ENCODE results near the gene UGT1A7.
"Not testable (repeated sequence)": the region's sequence is repeated elsewhere in the genome, so short reads cannot be mapped to it uniquely, and the experiment has no call there.

Gene UGT1A7

DNA sequence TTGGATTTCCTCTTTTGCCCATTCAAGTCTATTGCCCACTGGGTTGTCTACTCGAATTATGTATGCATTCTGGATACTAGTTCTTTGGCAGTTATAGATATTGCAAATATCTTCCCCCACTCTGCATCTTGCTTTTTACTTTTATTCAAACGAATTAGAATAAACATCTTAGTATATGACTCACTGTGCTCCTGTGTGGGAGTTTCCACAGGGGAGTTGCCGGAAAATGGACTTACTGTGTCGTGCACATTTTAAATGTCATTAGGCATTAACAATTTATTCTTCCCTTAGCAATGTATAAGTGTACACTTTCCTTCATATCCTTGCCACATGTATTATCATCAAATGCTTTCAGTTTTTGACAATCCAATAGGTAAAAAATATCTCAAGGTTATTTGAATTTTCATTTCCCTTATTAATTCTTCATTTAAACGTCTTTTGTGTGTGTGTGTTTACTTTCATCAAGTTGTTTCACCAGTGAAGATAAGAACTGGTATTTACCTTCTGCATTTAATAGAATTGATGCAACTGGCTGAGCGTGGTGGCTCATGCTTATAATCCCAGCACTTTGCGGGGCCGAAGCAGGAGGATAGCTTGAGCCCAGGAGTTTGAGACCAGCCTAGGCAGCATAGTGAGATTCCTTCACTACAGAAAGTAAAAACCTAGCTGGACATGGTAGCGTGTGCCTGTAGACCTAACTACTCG, 26.4 kb downstream of the UGT1A7 start:
- no peak for TF ChIP-seq JUND (IDR thresholded peaks at IDR 0.05; ENCODE audit: low read depth)
- DNase-seq (ENCODE audit: low read depth in 1 of 2, low spot score in 1 of 2): no peak
- in situ Hi-C loops (cut with HindIII; ENCODE audit: low pct_unique_long_range_greater_than_20kb, low sequenced_read_pairs): no loop called here

DNA sequence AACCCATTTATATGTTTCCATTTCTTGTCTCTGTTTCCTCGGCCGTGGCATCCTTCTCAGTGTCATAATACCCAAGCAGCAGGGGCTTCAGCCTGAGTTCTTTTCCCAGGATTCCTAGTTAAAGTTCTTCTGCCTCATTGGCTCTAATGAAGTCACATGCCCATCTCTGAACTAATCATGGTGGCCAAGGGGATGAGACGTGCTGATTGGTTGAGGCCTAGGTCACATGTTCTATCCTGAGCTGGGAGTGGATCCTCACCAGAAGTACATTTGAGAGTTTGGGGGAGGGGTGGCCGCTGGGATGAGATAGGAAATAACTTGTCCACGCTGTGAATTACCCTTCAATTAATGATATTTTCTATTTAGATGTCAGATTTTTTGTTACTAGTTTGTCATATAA, 27.2 kb downstream of the UGT1A7 start:
- no peak for TF ChIP-seq JUND (IDR thresholded peaks at IDR 0.05; ENCODE audit: low read depth)
- DNase-seq (ENCODE audit: low read depth in 1 of 2, low spot score in 1 of 2): peak in 1 of 2 experiments; percentile 7
- in situ Hi-C loops (cut with HindIII; ENCODE audit: low pct_unique_long_range_greater_than_20kb, low sequenced_read_pairs): no loop called here

DNA sequence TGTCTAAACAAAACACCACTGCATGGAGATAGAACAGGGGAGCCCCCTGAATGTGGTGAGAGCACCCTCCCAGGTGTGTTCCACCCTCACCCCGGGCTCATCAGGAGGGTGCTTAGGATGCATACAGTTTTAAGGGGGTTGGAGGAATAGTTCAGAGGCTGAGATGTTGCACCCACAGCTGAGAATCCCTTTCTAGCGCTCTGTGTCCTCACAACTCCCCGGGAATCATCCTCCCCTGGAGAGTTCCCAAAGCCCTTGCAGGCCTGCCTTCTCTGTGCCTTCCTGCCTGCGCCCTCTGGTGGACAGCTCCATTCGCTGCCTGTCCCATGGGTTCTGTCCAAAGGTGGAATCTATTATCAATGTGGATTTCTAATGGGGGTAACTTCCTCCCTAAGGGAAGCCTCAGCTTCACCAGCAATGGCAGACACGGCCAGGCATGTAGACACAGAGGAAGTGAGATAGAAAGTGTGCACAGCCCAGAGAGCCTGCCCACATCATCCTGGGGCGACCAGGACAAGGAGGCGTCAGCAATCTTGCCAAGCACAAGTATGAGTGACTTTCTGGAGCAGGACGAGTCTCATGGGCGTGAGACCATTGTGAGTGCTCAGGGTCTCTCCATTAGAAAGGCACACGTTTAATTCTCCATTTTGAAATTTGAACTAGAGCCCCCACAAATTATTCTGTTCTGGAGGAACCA, 29.8 kb downstream of the UGT1A7 start:
- TF ChIP-seq JUND (IDR thresholded peaks at IDR 0.05; ENCODE audit: low read depth): no peak
- DNase-seq (ENCODE audit: low read depth in 1 of 2, low spot score in 1 of 2): peak; percentile 23 to 73
- in situ Hi-C loops (cut with HindIII; ENCODE audit: low pct_unique_long_range_greater_than_20kb, low sequenced_read_pairs): no loop called here

DNA sequence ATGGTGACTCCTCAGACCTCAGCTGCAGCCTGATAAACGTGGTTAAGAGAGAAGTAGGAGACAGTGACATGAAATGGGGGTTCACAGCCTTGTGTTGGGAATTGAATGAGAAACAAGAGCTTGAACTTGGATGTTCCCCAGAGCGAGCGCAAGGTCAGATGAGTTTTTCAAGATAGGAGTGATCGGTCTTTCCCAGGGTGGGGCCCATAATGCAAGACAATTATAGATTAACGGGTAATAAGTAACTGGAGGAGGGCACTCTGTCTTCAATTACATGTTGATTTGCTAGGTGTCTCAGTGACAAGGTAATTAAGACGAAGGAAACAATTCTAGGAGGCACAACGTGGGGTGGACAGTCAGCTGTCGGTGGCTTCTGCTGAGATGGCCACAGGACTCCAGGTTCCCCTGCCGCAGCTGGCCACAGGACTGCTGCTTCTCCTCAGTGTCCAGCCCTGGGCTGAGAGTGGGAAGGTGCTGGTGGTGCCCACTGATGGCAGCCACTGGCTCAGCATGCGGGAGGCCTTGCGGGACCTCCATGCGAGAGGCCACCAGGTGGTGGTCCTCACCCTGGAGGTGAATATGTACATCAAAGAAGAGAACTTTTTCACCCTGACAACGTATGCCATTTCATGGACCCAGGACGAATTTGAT, 31.0 kb downstream of the UGT1A7 start, which contains the start of gene UGT1A5:
Gene UGT1A5 (plus strand): TSS at position 297 of the 651 bp plus-strand sequence. CDS start 85 bp downstream, at position 382.
- in situ Hi-C loops (cut with HindIII; ENCODE audit: low pct_unique_long_range_greater_than_20kb, low sequenced_read_pairs): no loop called here
- no peak for TF ChIP-seq JUND (IDR thresholded peaks at IDR 0.05; ENCODE audit: low read depth)
- no peak for DNase-seq (ENCODE audit: low read depth in 1 of 2, low spot score in 1 of 2)

DNA sequence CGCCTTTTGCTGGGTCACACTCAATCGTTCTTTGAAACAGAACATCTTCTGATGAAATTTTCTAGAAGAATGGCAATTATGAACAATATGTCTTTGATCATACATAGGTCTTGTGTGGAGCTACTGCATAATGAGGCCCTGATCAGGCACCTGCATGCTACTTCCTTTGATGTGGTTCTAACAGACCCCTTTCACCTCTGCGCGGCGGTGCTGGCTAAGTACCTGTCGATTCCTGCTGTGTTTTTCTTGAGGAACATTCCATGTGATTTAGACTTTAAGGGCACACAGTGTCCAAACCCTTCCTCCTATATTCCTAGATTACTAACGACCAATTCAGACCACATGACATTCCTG, 31.5 kb downstream of the UGT1A7 start:
- in situ Hi-C loops (cut with HindIII; ENCODE audit: low pct_unique_long_range_greater_than_20kb, low sequenced_read_pairs): no loop called here
- no peak for TF ChIP-seq JUND (IDR thresholded peaks at IDR 0.05; ENCODE audit: low read depth)
- DNase-seq (ENCODE audit: low read depth in 1 of 2, low spot score in 1 of 2): no peak

DNA sequence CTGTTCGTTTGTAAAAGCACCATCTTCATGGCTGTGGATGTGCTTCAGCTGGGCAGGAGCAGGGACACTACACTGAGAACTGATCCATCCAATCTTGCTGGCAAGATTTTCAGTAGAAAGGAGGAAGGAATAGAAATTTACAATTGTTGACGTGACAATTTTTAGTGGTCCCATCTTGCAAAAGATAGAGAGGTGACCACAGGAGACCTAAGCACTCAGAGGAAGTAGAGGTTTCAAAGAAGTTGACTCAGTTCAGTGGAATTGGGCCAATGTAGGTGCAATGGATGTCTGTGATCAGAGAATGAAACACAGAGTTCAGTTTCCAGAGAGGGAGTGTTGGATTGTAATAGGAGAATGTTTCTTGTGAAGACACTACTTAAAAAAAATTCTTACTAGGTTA, 32.4 kb downstream of the UGT1A7 start:
- in situ Hi-C loops (cut with HindIII; ENCODE audit: low pct_unique_long_range_greater_than_20kb, low sequenced_read_pairs): no loop called here
- no peak for DNase-seq (ENCODE audit: low read depth in 1 of 2, low spot score in 1 of 2)
- TF ChIP-seq JUND (IDR thresholded peaks at IDR 0.05; ENCODE audit: low read depth): no peak

DNA sequence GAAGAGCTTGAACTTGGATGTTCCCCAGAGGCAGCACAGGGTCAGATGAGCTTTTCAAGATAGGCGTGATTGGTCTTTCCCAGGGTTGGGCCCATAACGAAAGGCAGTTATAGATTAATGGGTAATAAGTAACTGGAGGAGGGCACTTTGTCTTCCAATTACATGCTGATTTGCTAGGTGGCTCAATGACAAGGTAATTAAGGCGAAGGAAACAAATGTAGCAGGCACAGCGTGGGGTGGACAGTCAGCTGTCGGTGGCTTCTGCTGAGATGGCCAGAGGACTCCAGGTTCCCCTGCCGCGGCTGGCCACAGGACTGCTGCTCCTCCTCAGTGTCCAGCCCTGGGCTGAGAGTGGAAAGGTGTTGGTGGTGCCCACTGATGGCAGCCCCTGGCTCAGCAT, 36.9 kb downstream of the UGT1A7 start, which contains the start of gene UGT1A4:
Gene UGT1A4 (plus strand): TSS at position 185 of the 400 bp plus-strand sequence. CDS start 85 bp downstream, at position 270.
- no peak for DNase-seq (ENCODE audit: low read depth in 1 of 2, low spot score in 1 of 2)
- in situ Hi-C loops (cut with HindIII; ENCODE audit: low pct_unique_long_range_greater_than_20kb, low sequenced_read_pairs): no loop called here
- TF ChIP-seq JUND (IDR thresholded peaks at IDR 0.05; ENCODE audit: low read depth): no peak

DNA sequence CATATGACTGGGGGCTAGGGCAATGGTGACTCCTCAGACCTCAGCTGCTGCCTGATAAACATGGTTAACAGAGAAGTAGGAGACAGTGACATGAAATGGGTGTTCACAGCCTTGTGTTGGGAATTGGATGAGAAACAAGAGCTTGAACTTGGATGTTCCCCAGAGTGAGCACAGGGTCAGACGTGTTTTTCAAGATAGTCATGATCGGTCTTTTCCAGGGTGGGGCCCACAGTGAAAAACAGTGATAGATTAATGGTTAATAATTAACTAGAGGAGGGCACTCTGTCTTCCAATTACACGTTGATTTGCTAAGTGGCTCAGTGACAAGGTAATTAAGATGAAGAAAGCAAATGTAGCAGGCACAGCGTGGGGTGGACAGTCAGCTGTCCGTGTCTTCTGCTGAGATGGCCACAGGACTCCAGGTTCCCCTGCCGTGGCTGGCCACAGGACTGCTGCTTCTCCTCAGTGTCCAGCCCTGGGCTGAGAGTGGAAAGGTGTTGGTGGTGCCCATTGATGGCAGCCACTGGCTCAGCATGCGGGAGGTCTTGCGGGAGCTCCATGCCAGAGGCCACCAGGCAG, 47.1 kb downstream of the UGT1A7 start, which contains the start of gene UGT1A3:
Gene UGT1A3 (plus strand): TSS at position 320 of the 579 bp plus-strand sequence. CDS start 85 bp downstream, at position 405.
- no peak for TF ChIP-seq JUND (IDR thresholded peaks at IDR 0.05; ENCODE audit: low read depth)

DNA sequence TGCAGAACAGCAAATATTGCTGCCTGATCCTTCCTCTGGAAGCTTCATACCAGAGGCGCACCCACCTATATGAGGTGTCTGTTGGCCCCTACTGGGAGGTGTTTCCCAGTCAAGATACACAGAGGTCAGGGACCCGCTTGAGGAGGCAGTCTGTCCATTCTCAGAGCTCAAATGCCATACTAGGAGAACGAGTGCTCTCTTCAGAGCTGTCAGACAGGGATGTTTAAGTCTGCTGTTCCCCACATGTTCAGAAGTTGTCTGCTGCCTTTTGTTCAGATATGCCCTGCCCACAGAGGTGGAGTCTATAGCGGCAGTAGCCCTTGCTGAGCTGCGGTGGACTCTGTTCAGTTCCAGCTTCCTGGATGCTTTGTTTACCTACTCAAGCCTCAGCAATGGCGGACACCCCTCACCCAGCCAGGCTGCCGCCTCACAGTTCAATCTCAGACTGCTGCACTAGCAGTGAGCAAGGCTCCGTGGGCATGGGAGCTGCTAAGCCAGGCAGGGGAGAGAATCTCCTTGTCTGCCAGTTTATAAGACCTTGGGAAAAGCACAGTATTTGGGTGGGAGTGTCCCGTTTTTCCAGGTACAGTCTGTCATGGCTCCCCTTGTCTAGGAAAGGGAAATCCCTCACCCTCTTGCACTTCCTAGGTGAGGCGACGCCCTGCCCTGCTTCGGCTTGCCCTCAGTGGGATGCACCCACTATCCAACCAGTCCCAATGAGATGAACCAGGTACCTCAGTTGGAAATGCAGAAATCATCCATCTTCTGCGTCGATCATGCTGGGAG, 55.4 kb downstream of the UGT1A7 start:
- DNase-seq (ENCODE audit: low read depth in 1 of 2, low spot score in 1 of 2); in situ Hi-C loops (cut with HindIII; ENCODE audit: low pct_unique_long_range_greater_than_20kb, low sequenced_read_pairs): not testable (repeated sequence)

More for the DNA sequence above, 47.1 kb downstream of the UGT1A7 start, which contains the start of gene UGT1A3:
- in situ Hi-C loops (cut with HindIII; ENCODE audit: low pct_unique_long_range_greater_than_20kb, low sequenced_read_pairs): no loop called here
- DNase-seq (ENCODE audit: low read depth in 1 of 2, low spot score in 1 of 2): no peak

DNA sequence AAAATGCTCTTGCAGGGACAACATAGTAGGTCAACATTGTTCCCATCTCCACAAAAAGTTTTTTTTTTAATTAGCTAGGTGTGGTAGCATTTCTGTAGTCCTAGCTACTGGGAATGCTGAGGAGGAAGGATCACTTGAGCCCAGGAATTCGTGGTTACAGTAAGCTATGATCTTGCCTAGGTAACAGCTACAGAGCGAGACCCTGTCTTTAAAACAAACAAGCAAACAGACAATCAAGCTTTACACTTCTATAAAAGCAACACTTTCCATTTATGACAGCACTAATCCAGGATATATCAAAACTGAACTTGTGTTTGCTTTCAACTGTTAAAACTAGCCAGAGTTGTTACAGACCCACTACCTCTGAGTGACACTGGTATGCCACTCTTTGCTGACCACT, 59.2 kb downstream of the UGT1A7 start:
- TF ChIP-seq JUND (IDR thresholded peaks at IDR 0.05; ENCODE audit: low read depth): no peak
- no peak for DNase-seq (ENCODE audit: low read depth in 1 of 2, low spot score in 1 of 2)
- in situ Hi-C loops (cut with HindIII; ENCODE audit: low pct_unique_long_range_greater_than_20kb, low sequenced_read_pairs): no loop called here

DNA sequence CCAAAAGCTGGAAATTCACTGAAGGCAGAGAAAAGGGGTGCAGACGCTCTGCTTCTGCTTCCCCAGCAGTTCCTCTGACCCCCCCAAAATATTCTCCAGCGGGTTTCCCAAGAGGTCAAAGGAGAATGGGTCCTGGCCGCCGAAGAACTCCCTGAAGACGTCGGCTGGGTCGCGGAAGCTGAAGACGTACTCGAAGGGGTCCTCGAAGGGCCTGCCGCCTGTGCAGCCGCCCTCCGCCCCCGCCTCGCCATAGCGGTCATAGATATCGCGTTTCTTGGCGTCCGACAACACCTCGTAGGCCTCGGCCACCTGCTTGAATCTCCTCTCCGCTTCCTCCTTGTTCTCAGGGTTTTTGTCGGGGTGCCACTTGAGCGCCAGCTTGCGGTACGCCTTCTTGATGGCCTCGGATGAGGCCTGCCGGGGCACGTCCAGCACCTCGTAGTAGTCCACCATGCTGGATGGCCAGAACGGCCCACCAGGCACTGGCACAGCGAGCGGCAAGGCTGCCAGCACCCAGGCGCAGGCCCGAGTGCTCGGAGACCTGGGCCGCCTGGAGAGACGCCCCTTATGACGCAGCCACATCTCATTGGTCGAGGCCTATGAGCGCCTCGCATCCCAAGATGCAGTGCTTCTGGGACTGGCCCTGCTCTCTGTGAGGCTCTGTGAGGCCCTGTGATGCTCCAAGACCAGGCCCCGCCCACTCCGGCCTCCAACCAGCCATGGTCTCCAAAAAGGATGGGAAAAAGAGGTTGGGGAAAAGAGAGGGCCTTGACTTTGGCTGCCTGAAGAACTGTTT, 62.0 kb downstream of the UGT1A7 start:
- in situ Hi-C loops (cut with HindIII; ENCODE audit: low pct_unique_long_range_greater_than_20kb, low sequenced_read_pairs): no loop called here
- DNase-seq (ENCODE audit: low read depth in 1 of 2, low spot score in 1 of 2): no peak
- TF ChIP-seq JUND (IDR thresholded peaks at IDR 0.05; ENCODE audit: low read depth): no peak
